IMR-90 (cell line): ENCODE measurements around the gene ADD3. TPM values are rescaled to one million over a fixed set of nuclear protein-coding genes. Genes with fewer than 3 reads are reported as not detected.

Experiments used
- ATAC-seq: fragments of 200-7000 bp; cut with Tn5 transposase; 2 replicates; pipeline ENCODE4 v1.9.1; 2020; ENCODE audit warnings: low read depth, mild to moderate bottlenecking, moderate library complexity
- BruUV-seq: library from RNA; stranded (reverse); fragments of 400-500 nt; replicated peaks from 2 replicates; lab custom pipeline; 2021; lab: Mats Ljungman, UMichigan
- CTCF ChIA-PET: fragments of 300-600 bp; formaldehyde crosslinking; extraction: SDS; loops from one replicate; lab custom pipeline; 2021; ENCODE audit warnings: antibody characterized with exemption; lab: Yijun Ruan, JAX
- POLR2A ChIA-PET: fragments of 300-600 bp; sonication (Branson Sonifier 250); formaldehyde crosslinking; loops from one replicate; lab custom pipeline; 2022; ENCODE audit warnings: antibody characterized with exemption; ENCODE audit not compliant: unreplicated experiment; lab: Charles Lee
- DNase-seq: peaks from one replicate; pipeline ENCODE4 v3.0.0; 2013
- H2AFZ ChIP-seq: replicated peaks from 2 replicates; pipeline ENCODE3; 2013; ENCODE audit warnings: low read length, mild to moderate bottlenecking; ENCODE audit not compliant: poor library complexity
- H2AK5ac ChIP-seq: 2 replicates; pipeline ENCODE4 v1.6.1; 2013; ENCODE audit warnings: low read depth, low read length, inconsistent platforms
- H2AK9ac ChIP-seq: replicated peaks from 2 replicates; pipeline ENCODE3; 2013; ENCODE audit warnings: mild to moderate bottlenecking, low read depth, low read length, moderate library complexity; ENCODE audit not compliant: poor library complexity
- H2BK120ac ChIP-seq: 2 replicates; pipeline ENCODE4 v1.6.1; 2013; ENCODE audit warnings: low read depth, low read length, inconsistent platforms
- H2BK15ac ChIP-seq: 3 replicates; pipeline ENCODE4 v1.6.1; 2013; ENCODE audit warnings: low read depth, low read length, inconsistent platforms
- H2BK20ac ChIP-seq: 2 replicates; pipeline ENCODE4 v1.6.1; 2013; ENCODE audit warnings: low read depth, mild to moderate bottlenecking, inconsistent platforms, low read length, moderate library complexity
- H2BK5ac ChIP-seq: 2 replicates; pipeline ENCODE4 v1.6.1; 2013; ENCODE audit warnings: mild to moderate bottlenecking, low read depth, low read length, inconsistent platforms; ENCODE audit not compliant: poor library complexity, severe bottlenecking
- H3K14ac ChIP-seq: replicated peaks from 2 replicates; pipeline ENCODE4 v1.6.1; 2013; ENCODE audit warnings: low read depth, low read length, inconsistent platforms
- H3K18ac ChIP-seq: 2 replicates; pipeline ENCODE4 v1.6.1; 2013; ENCODE audit warnings: low read depth, low read length, control low read depth
- H3K23ac ChIP-seq: 2 replicates; pipeline ENCODE4 v1.6.1; 2013; ENCODE audit warnings: low read depth, low read length, inconsistent platforms
- H3K27ac ChIP-seq: 2 replicates; pipeline ENCODE4 v1.5.1; 2013; ENCODE audit warnings: mild to moderate bottlenecking, control low read depth, low read length; ENCODE audit not compliant: insufficient read depth
- H3K27me3 ChIP-seq: 2 replicates; pipeline ENCODE4 v1.6.1; 2013; ENCODE audit warnings: low read length; ENCODE audit not compliant: control insufficient read depth, insufficient read depth
- H3K36me3 ChIP-seq: 2 replicates; pipeline ENCODE4 v1.6.1; 2013; ENCODE audit warnings: low read length, mixed read lengths; ENCODE audit not compliant: control insufficient read depth, insufficient read depth
- H3K4ac ChIP-seq: 2 replicates; pipeline ENCODE4 v1.6.1; 2013; ENCODE audit warnings: low read depth, low read length, inconsistent platforms
- H3K4me1 ChIP-seq: 2 replicates; pipeline ENCODE4 v1.6.1; 2013; ENCODE audit warnings: low read length, mixed read lengths; ENCODE audit not compliant: control insufficient read depth, insufficient read depth
- H3K4me2 ChIP-seq: 2 replicates; pipeline ENCODE4 v1.6.1; 2013; ENCODE audit warnings: low read depth, mild to moderate bottlenecking, control low read depth, low read length, moderate library complexity
- H3K4me3 ChIP-seq: 2 replicates; pipeline ENCODE4 v1.5.1; 2013; ENCODE audit warnings: low read depth, mild to moderate bottlenecking, control low read depth, low read length, moderate library complexity; ENCODE audit not compliant: insufficient read depth
- H3K56ac ChIP-seq: 2 replicates; pipeline ENCODE4 v1.6.1; 2013; ENCODE audit warnings: low read length, inconsistent platforms; ENCODE audit not compliant: insufficient read depth; ENCODE audit errors: extremely low read depth
- H3K79me1 ChIP-seq, 2 experiments: 2 replicates each; pipeline ENCODE4 v1.6.1; 2013; ENCODE audit warnings: low read length in 2 of 2, inconsistent platforms in 1 of 2, low read depth in 1 of 2
- H3K9ac ChIP-seq: 2 replicates; pipeline ENCODE4 v1.6.1; 2013; ENCODE audit warnings: low read depth, low read length, control low read depth
- H3K9me1 ChIP-seq: 2 replicates; pipeline ENCODE4 v1.6.1; 2013; ENCODE audit warnings: low read length, inconsistent platforms; ENCODE audit not compliant: insufficient read depth
- H3K9me3 ChIP-seq: 2 replicates; pipeline ENCODE4 v1.6.1; 2013; ENCODE audit warnings: low read length; ENCODE audit not compliant: control insufficient read depth, insufficient read depth
- H4K20me1 ChIP-seq: 2 replicates; pipeline ENCODE4 v1.6.1; 2013; ENCODE audit warnings: low read length, inconsistent platforms; ENCODE audit not compliant: insufficient read depth
- H4K5ac ChIP-seq: 2 replicates; pipeline ENCODE4 v1.6.1; 2013; ENCODE audit warnings: mild to moderate bottlenecking, low read depth, low read length, control low read depth
- H4K8ac ChIP-seq, 2 experiments: 2 replicates each; pipeline ENCODE4 v1.6.1; 2013; ENCODE audit warnings: low read depth in 2 of 2, low read length in 2 of 2, control low read depth in 1 of 2, inconsistent platforms in 1 of 2
- H4K91ac ChIP-seq: 2 replicates; pipeline ENCODE4 v1.6.1; 2013; ENCODE audit warnings: low read depth, low read length, inconsistent platforms; ENCODE audit not compliant: insufficient read depth
- NFE2L2 ChIP-seq: fragments of 150-350 bp; IDR thresholded peaks from 2 replicates; pipeline ENCODE4 v1.6.1; 2016; ENCODE audit warnings: low read depth, mild to moderate bottlenecking, low read length
- SMC3 ChIP-seq: fragments of 150-350 bp; IDR thresholded peaks from 2 replicates; pipeline ENCODE4 v1.6.1; 2016; ENCODE audit warnings: low read depth, mild to moderate bottlenecking, antibody characterized with exemption, low read length, moderate library complexity
- USF2 ChIP-seq: fragments of 150-350 bp; IDR thresholded peaks from 2 replicates; pipeline ENCODE4 v1.6.1; 2017; ENCODE audit warnings: mild to moderate bottlenecking, antibody characterized with exemption, low read length, low read depth
- WGBS, 2 experiments: methylation state at CpG; one replicate each; pipeline versions ENCODE4 v1.1.5 to v1.1.7; 2013; ENCODE audit warnings: missing lambda C conversion rate in 2 of 2; ENCODE audit not compliant: insufficient read length in 1 of 2; ENCODE audit errors: extremely low coverage in 2 of 2; 5-methylcytosine and 5-hydroxymethylcytosine counted together
- dilution Hi-C: fragments of 300-500 bp; cut with HindIII; formaldehyde crosslinking; loops from one replicate; pipeline ENCODE4 v1.14.3; 2018; ENCODE audit warnings: low sequenced_read_pairs; ENCODE audit not compliant: unreplicated experiment
- in situ Hi-C: fragments of 300-500 bp; cut with MboI; formaldehyde crosslinking; loops from 3 replicates; pipeline ENCODE4 v1.14.3; 2019; ENCODE audit warnings: low sequenced_read_pairs, inconsistent platforms, mixed read lengths
- intact Hi-C: fragments of 100-400 bp; cut with micrococcal nuclease; formaldehyde crosslinking; loops from 2 replicates; pipeline ENCODE4 v1.10.0; 2022
- polyA plus RNA-seq, 3 experiments: library from polyadenylated mRNA; depleted of rRNA; stranded (reverse); fragments of >200 nt; gene quantifications; 2 replicates each; pipeline ENCODE4 v1.2.3, GENCODE V29; 2012; ENCODE audit warnings: low replicate concordance in 1 of 3
- total RNA-seq: library from RNA; depleted of rRNA; stranded (reverse); fragments of >200 nt; gene quantifications from 2 replicates; pipeline ENCODE4 v1.2.3, GENCODE V29; 2012

Gene ADD3
- total and polyA plus RNA-seq, 2 of the 4 experiments (the other 2 are of a cell fraction): 138 to 212 TPM

- no peak overlapping the region for H2BK20ac ChIP-seq
- H3K9ac ChIP-seq: no peak overlapping the region
- H3K27ac ChIP-seq: no peak overlapping the region
- H3K4me2 ChIP-seq: no peak overlapping the region
- no peak overlapping the region for H3K4ac ChIP-seq
- no peak for ATAC-seq
- no peak overlapping the region for H3K14ac ChIP-seq
- H3K36me3 ChIP-seq: no peaks in the 10 kb centered on the region
- no peak overlapping the region for H4K5ac ChIP-seq
- ChIA-PET POLR2A (no interaction called here), CTCF (no interaction called here)
- H2AK9ac ChIP-seq: no peak overlapping the region
- H3K56ac ChIP-seq: no peak overlapping the region
- intact Hi-C loops: no loop called here
- H4K8ac ChIP-seq: no peak overlapping the region
- H3K79me1 ChIP-seq: peaks cover 28 to 42% of the 10 kb centered on the region in 2 experiments
- H3K23ac ChIP-seq: no peak overlapping the region
- H3K4me1 ChIP-seq: peaks cover 4% of the 10 kb centered on the region
- no peak for TF ChIP-seq USF2
- TF ChIP-seq SMC3: no peak
- no peak for TF ChIP-seq NFE2L2
- no peak overlapping the region for H4K91ac ChIP-seq
- H3K4me3 ChIP-seq: no peak overlapping the region
- no peak overlapping the region for H2BK120ac ChIP-seq
- H3K27me3 ChIP-seq: no peaks in the 10 kb centered on the region
- H2AFZ ChIP-seq: no peak overlapping the region
- H2AK5ac ChIP-seq: no peak overlapping the region
- no peak for DNase-seq
- BruUV-seq: no TSS peak
- no peaks in the 10 kb centered on the region for H3K9me3 ChIP-seq
- no peak overlapping the region for H2BK15ac ChIP-seq
- H2BK5ac ChIP-seq: no peak overlapping the region
- no peaks in the 10 kb centered on the region for H3K9me1 ChIP-seq
- no peak overlapping the region for H3K18ac ChIP-seq
- dilution Hi-C loops: no loop called here
- peaks cover 3% of the 10 kb centered on the region; the same call in 1 of the 2 replicates for H4K20me1 ChIP-seq
- in situ Hi-C loops: no loop called here
- WGBS, 2 experiments: no CpG with 5 or more reads among the region's 2 CpGs
Observed at GRCh38 chr10:110065269-110065668, 57.5 kb downstream of the ADD3 start.
